ENCODE measurements around the gene MRPL24. TPM values are rescaled to one million over a fixed set of nuclear protein-coding genes. Genes with fewer than 3 reads are reported as not detected.
"Not testable (repeated sequence)": the region's sequence is repeated elsewhere in the genome, so short reads cannot be mapped to it uniquely, and the experiment has no call there.

The MRPL24 gene
- total RNA-seq, 2 donors from 2014 or later = 61.4 to 70.4 TPM

DNA sequence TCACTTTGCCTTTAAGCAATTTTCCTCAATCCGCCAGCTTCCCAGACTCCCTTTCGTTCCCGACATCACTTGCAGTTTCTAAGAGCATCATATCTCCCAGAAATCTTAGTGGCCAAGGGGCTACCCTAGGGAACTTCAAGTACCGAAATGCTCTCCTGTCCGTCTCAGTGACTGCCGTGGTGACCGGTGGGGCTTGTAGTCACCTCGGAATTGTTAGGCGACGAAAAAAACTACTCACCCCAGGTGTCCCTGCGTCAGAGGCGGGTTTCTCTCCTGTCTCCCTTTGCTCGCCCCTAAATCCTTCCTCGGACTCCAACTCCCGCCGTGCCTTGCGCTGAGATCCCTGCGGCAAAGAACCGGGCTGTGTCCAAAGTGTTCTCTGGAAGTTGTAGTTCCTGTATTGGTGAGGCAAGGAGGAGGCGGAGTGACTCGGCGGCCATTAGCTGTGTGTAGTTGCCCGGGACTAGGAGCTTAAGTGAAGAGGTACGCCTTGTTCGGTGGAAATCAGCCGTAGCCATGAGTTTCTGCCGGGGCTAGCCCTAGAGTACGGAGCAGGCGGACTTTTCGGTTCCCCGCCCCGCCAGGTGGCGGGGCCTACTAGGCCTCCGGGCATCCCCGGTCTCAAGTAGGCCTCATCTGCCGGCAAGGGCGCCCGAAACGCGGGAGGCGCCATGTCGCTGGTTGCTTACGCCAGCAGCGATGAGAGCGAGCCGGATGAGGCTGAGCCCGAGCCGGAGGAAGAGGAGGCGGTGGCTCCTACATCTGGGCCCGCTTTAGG is 26.4 kb upstream of the MRPL24 start, which contains the start of gene PRCC:
TSS of gene PRCC (plus strand) at position 435 of the 778 bp plus-strand sequence. CDS start at position 672, 237 bp downstream.
- peak; percentile 87 to 96 for ATAC-seq
- Mint-ChIP-seq H3K36me3 (peaks cover 25 to 27% of the 10 kb centered on the region in 2 donors), H3K9me3 (no peaks in the 10 kb centered on the region), H3K27ac (peak within 1 kb of the TSS in 1 of 2 donors; percentile 88)
- DNase-seq (ENCODE audit: low spot score in 2 of 2) = peak; percentile 89 to 92

DNA sequence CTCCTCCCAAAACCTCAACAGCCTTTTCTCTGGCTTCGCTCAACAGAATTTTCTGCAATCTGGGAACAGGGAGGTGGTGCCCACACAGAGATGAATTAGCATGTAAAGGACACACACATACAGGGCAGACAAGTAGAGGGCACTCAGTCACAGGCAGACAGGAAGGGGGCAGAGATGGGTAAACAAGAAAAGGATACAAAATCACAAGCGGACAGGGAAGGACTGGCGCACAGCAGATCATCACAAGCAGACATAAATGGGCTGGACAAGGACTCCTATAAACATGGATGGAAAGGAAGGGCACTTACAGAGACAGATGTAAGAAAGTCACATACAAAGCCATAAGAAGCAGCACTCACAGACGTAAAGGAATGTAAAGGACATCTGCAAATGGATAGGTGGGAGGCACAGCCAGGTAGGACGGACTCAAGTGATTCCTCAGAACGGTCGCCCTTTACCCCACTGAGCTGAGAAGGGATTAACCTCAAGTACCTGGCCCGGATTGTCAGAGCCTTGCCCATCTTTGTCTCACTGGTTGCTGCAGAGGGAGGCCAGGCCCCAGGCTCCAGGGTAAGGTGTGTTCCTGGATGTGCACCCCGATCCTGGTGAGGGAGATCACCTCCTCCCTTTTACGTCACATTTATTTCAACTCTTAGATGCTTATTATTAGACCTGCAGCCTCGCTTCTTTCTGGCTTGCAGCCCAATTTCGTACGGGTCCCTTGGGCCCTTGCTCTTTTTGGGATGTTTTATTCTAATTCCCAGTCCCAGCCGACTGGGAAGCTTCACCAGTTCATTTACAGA is 25.6 kb upstream of the MRPL24 start:
- ATAC-seq (no peak), DNase-seq (ENCODE audit: low spot score in 2 of 2) (no peak)
- H3K36me3 Mint-ChIP-seq = peaks cover 25 to 27% of the 10 kb centered on the region in 2 donors
- H3K27ac Mint-ChIP-seq = no peak overlapping the region
- H3K9me3 Mint-ChIP-seq = no peaks in the 10 kb centered on the region

DNA sequence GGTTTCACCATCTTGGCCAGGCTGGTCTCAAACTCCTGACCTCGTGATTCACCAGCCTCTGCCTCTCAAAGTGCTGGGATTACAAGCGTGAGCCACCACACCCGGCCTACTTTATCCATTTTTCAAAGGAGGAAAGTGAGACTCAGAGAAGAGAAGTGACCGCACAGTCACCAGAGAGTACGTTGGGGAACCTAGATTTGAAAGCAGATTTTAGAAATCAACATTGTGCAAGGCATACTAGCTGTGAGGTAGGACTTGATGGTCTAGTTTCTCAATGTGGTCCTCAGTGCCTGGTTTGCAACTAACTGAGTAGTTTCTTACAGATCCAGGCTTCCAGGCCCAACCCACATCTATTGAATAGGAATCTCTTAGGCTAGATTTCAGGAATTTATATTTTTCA is 24.8 kb upstream of the MRPL24 start:
- Mint-ChIP-seq H3K27ac (peak overlapping the region in 1 of 2 donors; percentile 36), H3K9me3 (no peaks in the 10 kb centered on the region), H3K36me3 (peaks cover 18 to 20% of the 10 kb centered on the region in 2 donors)
- ATAC-seq = no peak
- DNase-seq (ENCODE audit: low spot score in 2 of 2) = no peak

DNA sequence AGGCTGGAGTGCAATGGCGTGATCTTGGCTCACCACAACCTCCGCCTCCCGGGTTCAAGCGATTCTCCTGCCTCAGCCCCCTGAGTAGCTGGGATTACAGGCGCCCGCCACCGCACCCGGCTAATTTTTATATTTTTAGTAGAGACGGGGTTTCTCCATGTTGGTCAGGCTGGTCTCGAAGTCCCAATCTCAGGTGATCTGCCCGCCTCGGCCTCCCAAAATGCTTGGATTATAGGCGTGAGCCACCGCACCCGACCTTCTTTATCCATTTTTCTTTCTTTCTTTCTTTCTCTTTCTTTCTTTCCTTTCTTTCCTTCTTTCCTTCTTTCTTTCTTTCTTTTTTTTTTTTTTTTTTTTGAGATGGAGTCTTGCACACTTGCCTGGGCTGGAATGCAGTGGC is 24.2 kb upstream of the MRPL24 start:
- ATAC-seq; H3K9me3 Mint-ChIP-seq; DNase-seq (ENCODE audit: low spot score in 2 of 2); H3K27ac Mint-ChIP-seq: not testable (repeated sequence)
- peaks cover 14 to 15% of the 10 kb centered on the region in 2 donors for H3K36me3 Mint-ChIP-seq

DNA sequence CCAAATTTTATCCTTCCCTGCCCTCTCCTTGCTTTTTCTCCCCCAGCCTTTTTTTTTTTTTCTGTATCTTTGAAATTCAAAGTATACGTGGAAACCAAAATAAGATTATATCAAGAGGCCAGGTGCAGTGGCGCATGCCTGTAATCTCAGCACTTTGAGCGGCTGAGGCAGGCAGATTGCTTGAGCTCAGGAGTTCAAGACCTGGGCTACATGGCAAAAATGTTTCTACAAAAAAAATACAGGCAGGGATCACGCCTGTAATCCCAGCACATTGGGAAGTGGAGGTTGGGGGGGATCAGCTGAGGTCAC is 19.9 kb upstream of the MRPL24 start:
- no peaks in the 10 kb centered on the region for H3K9me3 Mint-ChIP-seq
- ATAC-seq = no peak
- H3K27ac Mint-ChIP-seq = no peak overlapping the region
- DNase-seq (ENCODE audit: low spot score in 2 of 2) = no peak
- no peaks in the 10 kb centered on the region for H3K36me3 Mint-ChIP-seq

DNA sequence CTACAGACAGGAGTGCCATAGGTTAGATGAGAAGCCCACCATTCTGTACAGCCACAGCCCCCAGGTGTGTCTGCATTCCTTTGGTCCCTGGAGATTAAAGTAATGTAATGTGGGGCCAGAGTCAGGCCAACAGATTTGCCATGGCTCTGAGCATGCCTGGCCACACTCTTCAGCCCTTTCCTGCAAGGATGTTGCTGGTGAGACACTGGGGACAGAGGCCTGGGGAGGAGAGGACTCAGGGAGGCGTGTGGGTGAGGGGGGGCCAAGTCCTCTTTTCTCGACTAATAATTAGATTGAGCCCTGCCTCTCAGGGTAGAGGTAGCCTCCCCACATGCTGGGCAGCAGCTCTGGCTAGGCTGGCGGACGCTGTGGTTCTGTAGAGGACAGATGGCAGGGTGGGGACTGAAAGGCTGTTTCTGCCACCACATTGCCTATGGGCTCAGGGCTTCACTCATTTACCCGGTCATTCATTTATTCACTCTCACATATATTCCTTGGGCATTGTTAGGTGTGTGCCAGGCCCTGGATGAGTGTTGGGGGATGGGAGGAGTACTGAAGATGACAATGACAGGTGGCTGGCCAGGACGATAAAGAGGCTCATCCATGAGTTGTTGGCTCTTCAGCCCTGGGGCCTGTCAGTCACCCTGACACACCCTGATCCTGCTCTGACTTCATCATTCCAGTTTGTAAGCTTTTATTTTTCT is 19.4 kb upstream of the MRPL24 start:
- H3K27ac Mint-ChIP-seq = no peak overlapping the region
- DNase-seq (ENCODE audit: low spot score in 2 of 2) (no peak), ATAC-seq (no peak)
- H3K9me3 Mint-ChIP-seq = no peaks in the 10 kb centered on the region
- no peaks in the 10 kb centered on the region for H3K36me3 Mint-ChIP-seq

DNA sequence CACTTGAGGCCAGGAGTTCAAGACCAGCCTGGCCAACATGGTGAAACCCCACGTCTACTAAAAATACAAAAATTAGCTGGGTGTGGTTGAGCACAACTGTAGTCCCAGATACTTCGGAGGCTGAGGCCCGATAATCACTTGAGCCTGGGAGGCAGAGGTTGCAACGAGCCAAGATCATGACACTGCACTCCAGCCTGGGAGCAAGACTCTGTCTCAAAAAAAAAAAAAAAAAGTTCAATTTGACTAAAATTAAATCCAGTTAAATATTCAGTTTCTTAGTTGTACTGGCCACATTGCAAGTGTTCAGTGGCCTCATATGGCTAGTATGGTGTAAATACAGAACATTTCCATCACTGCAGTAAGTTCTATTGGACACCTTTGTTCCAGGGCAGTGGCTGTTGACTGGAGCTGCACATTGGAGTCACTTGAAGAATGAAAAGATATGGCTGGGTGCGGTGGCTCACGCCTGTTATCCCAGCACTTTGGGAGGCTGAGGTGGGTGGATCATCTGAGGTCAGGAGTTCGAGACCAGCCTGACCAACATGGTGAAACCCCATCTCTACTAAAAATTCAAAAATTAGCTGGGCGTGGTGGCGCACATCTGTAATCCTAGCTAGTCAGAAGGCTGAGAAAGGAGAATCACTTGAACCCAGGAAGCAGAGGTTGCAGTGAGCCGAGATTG is 16.8 kb upstream of the MRPL24 start:
- not testable (repeated sequence) for H3K9me3 Mint-ChIP-seq, ATAC-seq, H3K36me3 Mint-ChIP-seq, H3K27ac Mint-ChIP-seq
- peak in 1 of 2 donors; percentile 4 for DNase-seq (ENCODE audit: low spot score in 2 of 2)

DNA sequence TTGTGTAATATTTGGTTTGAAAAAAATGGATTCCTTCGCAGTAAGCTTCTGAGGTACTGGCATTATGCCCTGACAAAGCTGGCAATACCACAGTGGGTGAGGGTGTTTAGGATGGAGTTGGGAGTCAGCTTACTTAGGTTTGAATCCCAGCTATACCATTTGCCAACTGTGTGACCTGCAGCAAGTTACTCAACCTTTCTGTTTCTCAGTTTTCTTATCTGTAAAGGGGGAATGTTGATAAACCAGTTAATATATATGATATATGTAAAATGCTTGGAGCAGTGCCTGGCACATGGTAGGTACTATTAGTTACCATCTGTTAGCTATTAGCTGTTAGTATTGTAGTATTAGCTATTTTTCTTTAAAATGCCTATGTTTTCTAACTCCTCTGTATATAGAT is 15.5 kb upstream of the MRPL24 start:
- Mint-ChIP-seq H3K9me3 (no peaks in the 10 kb centered on the region), H3K36me3 (no peaks in the 10 kb centered on the region), H3K27ac (no peak overlapping the region)
- no peak for ATAC-seq
- no peak for DNase-seq (ENCODE audit: low spot score in 2 of 2)

DNA sequence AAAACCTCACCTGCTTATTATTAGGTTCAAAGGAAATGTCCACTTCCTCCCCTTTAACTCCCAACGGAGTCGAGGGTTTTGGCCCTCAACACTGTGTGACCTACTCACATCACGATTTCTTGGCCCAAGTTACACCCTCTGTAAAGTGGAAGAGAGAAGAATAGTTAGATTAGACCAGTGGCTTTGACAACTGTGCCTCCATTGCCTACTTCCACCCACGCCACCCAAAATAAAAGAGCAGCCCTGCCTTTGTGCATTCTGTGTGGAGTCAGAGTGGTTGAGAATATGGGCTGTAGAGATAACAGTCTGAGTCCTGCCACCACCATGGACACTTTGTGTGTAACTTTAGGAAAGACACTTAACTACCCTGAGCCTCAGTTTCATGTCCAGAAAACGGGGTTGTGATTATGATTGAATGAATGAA is 14.7 kb upstream of the MRPL24 start:
- Mint-ChIP-seq H3K9me3 (no peaks in the 10 kb centered on the region), H3K27ac (no peak overlapping the region), H3K36me3 (peaks cover 1 to 2% of the 10 kb centered on the region in 2 donors)
- peak in 1 of 2 donors; percentile 7 for DNase-seq (ENCODE audit: low spot score in 2 of 2)
- ATAC-seq = no peak

DNA sequence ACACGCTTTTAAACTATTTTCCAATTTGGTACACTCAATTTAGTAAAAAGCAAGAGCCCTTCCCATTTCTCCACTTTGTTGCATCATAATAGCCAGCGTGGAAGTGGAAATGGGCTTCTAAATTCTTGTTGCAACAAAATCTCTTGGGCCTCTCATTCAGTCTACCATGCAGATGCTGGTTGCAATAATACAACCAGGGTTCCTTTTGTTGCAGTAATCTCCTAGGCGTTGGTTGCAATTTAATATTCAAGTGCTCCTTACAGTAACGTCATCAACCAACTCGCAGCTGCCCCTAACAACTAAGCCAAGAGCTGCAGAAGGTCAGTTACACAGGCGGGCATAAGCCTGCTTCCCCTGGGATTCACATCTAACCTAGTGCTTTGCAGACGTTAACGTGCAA is 13.3 kb upstream of the MRPL24 start:
- H3K27ac Mint-ChIP-seq = no peak overlapping the region
- no peak for DNase-seq (ENCODE audit: low spot score in 2 of 2)
- H3K9me3 Mint-ChIP-seq = no peaks in the 10 kb centered on the region

DNA sequence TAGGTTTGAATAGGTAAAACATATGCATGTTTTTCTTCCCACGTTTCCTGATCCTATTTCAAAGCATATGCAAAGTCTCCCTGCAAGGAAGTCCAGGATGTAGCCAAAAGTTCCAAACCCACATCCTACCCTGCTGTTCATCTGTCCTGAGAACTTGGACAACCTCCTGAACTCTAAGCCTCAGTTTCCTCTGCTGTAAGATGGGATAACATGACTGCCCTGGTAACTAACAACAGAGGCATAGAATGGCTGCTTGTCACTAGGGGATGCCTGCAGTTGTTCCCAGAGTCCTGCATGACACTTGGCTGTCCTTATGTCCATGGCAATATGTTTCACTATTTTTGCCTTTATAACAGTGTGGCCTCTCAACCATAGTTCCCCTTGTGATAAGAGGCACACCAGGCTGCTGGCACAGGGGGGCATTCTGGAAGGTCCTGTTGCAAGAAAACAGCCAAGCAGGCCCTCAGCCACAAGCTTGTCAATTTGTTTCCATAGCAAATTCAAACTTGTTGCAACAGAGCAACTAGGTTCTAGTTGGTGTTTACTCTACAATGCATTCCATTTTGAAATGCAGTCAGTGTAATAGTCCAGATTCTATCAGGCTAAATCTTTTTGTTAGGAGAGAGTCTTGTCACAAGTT is 12.1 kb upstream of the MRPL24 start:
- peaks cover 27% of the 10 kb centered on the region in 2 donors for H3K36me3 Mint-ChIP-seq
- DNase-seq (ENCODE audit: low spot score in 2 of 2) (no peak), ATAC-seq (no peak)
- H3K9me3 Mint-ChIP-seq = no peaks in the 10 kb centered on the region
- H3K27ac Mint-ChIP-seq = peak overlapping the region; percentile 92 to 95

More for the DNA sequence above, 13.3 kb upstream of the MRPL24 start:
- no peak for ATAC-seq
- H3K36me3 Mint-ChIP-seq = peaks cover 14 to 15% of the 10 kb centered on the region in 2 donors

DNA sequence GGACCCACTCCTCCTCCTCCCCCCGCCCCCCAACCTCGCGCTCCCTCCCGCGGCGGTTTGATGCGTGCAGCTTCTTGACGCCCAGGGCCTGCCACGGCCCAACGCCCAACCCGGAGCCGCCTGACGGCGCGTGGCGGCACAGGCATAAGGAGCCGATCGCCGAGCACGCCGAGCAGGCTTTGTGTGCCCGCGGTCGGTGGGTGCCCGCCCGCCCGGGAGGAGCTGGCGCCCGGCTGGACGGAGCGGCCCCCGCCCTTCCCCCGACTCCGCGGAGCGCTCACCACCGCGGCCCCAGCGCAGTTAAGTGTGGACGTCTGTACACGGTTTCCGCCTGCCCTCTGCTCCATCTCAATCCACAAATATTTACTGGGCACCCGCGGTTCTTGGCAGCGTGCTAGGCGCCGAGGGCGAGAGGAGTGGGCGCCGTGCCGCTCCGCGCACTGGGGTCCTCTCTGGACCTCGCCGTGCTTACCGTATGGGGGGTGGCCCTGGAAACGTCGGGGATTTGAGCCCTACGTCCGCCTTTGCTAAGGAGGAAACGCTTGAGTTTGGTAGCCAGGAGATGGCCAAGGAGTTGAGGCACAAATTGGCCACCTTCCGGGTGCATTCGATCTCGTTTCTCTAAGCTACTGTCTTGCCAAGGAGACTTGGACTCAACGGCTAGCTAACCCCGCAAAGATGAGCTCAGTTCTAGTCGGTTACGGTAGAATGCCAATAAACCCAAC is 11.0 kb upstream of the MRPL24 start:
- no peaks in the 10 kb centered on the region for H3K9me3 Mint-ChIP-seq
- H3K27ac Mint-ChIP-seq = peak overlapping the region; percentile 95 to 96
- ATAC-seq (peak; percentile 71 to 91), DNase-seq (ENCODE audit: low spot score in 2 of 2) (peak; percentile 89 to 92)
- H3K36me3 Mint-ChIP-seq = peaks cover 34 to 35% of the 10 kb centered on the region in 2 donors

DNA sequence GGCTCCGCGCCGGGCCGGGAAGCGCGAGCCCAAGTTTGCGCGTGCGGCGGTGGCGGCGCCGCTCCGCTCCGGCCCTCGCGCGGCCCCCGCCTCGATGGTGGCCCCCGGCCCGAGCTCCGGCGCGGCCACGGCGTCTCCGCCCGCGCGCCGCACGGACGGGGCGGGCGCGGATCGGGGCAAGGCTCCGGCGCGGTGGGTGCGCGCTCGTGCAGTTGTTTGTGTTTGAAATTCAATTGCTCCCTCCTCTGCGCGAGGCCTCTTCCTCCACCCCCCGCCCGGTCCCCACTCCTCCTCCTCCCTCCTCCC is 10.5 kb upstream of the MRPL24 start, which contains the start of gene HDGF:
TSS of gene HDGF (minus strand) at position 225 of the 306 bp plus-strand sequence. CDS start 246 bp downstream, outside the sequence.
- no peak for DNase-seq (ENCODE audit: low spot score in 2 of 2)
- Mint-ChIP-seq H3K36me3 (peaks cover 34 to 35% of the 10 kb centered on the region in 2 donors), H3K9me3 (no peaks in the 10 kb centered on the region), H3K27ac (peak within 1 kb of the TSS; percentile 95 to 99)
- ATAC-seq = no peak

DNA sequence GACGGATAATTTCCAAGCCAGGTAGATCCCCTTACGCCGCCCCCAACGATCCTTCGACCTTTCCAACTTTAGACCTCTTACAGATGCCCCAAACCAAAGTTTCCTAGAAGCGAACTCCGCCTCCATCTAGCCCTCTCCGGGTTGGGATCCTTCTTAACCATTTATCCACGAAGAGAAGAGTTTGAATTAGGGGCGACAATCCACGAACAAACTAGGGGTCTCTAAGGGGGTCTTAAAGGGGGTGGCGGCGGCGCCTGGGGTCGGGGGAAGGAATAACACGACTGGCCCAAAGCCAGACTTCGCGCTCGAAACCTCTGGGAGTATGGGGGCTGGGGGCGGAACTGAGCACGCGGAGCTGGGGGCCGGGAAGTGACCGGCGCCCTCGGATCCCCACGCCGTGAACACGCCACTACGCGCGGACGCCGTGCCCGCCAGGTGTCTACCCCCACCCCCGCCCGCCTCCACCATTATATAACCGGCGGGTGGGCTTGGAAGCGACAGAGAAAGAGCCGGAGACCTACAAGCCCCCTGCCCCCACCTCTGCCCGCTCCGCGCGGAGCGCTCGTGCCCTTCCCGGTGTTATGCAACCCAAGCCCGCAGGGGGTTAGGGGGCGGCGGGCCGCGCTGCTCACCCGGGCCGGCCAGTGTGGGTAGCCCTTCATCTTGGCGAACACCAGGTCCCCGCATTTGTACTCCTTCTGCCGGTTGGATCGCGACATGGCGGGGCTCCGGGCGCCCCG is 10.0 kb upstream of the MRPL24 start:
- peak overlapping the region; percentile 95 to 99 for H3K27ac Mint-ChIP-seq
- peak in 1 of 2 donors; percentile 36 for DNase-seq (ENCODE audit: low spot score in 2 of 2)
- peaks cover 35 to 40% of the 10 kb centered on the region in 2 donors for H3K36me3 Mint-ChIP-seq
- no peaks in the 10 kb centered on the region for H3K9me3 Mint-ChIP-seq
- peak; percentile 8 to 23 for ATAC-seq

DNA sequence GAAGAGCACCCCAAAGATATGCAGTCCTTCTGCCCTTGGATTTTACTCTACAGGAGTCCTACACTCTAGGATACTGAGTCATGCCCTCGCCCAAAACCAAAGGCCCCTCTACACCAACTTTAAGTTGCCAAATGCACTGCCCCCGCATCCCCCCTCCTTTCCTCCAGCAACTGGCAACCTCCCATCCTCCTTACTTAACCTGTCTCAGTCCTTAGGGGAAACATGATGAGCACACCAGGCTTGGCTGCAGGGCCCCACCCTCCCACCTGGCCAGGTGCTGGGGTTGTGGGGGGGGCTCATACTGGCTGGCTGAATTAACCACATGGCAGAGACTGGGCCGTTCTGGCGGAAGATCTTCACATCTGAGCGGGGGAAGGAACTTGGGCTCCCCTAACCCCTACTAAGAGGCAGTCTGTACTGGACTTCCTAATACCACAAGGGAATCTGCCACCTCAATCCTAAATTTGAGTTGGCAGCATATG is 9.3 kb upstream of the MRPL24 start:
- DNase-seq (ENCODE audit: low spot score in 2 of 2) (no peak), ATAC-seq (peak in 1 of 2 donors; percentile 42)
- Mint-ChIP-seq H3K27ac (peak overlapping the region; percentile 95 to 99), H3K36me3 (peaks cover 35 to 44% of the 10 kb centered on the region in 2 donors), H3K9me3 (no peaks in the 10 kb centered on the region)
